ENCODE data around the gene F11R. TPM values are rescaled to one million over a fixed set of nuclear protein-coding genes. Genes with fewer than 3 reads are reported as not detected.
"Not testable (repeated sequence)": the region's sequence is repeated elsewhere in the genome, so short reads cannot be mapped to it uniquely, and the experiment has no call there.

Gene F11R
- total RNA-seq, 2 experiments from 2014 or later = 16.9 to 25.2 TPM

GRCh38 chr1:160951443-160952128, 69.4 kb downstream of the F11R start:
- POLR2A ChIA-PET = no interaction called here
- ATAC-seq (peak; percentile 89), DNase-seq (peak; percentile 85)
- Mint-ChIP-seq H3K9me3 (ENCODE audit: low read depth) (no peaks in the 10 kb centered on the region), H3K27me3 (no peaks in the 10 kb centered on the region), H3K4me1 (peaks cover 3% of the 10 kb centered on the region), H3K4me3 (no peak overlapping the region), H3K27ac (no peak overlapping the region), H3K36me3 (ENCODE audit: low read depth) (no peaks in the 10 kb centered on the region)
- intact Hi-C loops (cut with DNase I, micrococcal nuclease) = loop anchor here (1.0 to 5.0 kb wide), 7 partner anchors 116 to 270 kb away; no protein-coding TSS in a partner anchor
- CTCF ChIA-PET = interaction anchor here (0.6 to 10.6 kb wide), 46 partner anchors 8 to 350 kb away, joined by 3 to 241 read pairs (median 4); partner anchors contain the start of genes CD244 and ITLN1

DNA sequence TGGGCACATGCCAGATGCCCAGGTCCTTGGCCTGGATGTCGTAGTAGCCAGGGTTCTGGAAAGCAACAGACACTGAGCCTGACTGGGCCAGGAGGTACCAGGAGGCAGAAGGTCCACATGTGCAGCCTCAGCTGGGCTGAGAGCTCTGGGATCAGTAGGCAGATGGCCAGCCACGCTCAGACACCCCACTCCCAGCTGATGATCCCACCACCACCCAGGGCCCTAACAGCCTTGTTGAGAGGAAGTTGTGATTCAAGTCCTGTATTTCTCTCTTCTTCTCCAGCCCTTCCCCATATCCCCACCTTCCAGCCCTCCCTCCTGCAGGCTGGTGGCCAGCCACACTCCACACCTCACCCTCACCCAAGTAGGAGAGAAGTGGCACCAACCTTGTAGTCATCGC, 70.3 kb downstream of the F11R start:
- no peak overlapping the region for H3K4me3 Mint-ChIP-seq
- H3K27ac Mint-ChIP-seq = no peak overlapping the region
- no peaks in the 10 kb centered on the region for H3K27me3 Mint-ChIP-seq
- H3K9me3 Mint-ChIP-seq (ENCODE audit: low read depth) = no peaks in the 10 kb centered on the region
- no peak for ATAC-seq
- no peak for DNase-seq
- peaks cover 3% of the 10 kb centered on the region for H3K4me1 Mint-ChIP-seq
- ChIA-PET POLR2A (no interaction called here), CTCF (interaction anchor here (0.5 to 10.6 kb wide), 24 partner anchors 9 to 285 kb away, joined by 3 to 241 read pairs (median 4); partner anchors contain the start of gene ITLN1)
- no peaks in the 10 kb centered on the region for H3K36me3 Mint-ChIP-seq (ENCODE audit: low read depth)
- intact Hi-C loops (cut with DNase I, micrococcal nuclease) = loop anchor here (1.0 to 5.0 kb wide), 6 partner anchors 115 to 268 kb away; no protein-coding TSS in a partner anchor

DNA sequence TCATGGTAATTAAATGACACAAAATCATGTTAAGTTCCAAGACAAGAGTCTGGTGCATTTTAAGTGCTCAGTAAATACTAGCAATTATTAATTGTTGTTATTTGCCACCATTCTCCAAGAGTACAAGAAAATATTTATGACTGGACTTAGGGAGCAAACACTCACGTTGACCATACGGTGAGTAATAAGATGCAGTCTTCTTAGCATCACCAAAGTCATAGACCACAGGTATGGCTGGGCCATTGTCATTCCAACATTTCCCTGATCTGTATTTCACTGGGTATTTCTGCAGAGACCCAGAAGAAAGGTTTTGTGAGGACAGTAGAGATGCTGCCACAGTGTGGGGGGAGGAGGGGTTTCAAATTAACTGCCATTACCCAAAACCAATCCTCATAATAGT, 71.1 kb downstream of the F11R start:
- H3K27me3 Mint-ChIP-seq = no peaks in the 10 kb centered on the region
- intact Hi-C loops (cut with DNase I, micrococcal nuclease) = loop anchor here (2.0 to 5.0 kb wide), 3 partner anchors 173 to 267 kb away; no protein-coding TSS in a partner anchor
- no peak for ATAC-seq
- H3K9me3 Mint-ChIP-seq (ENCODE audit: low read depth) = no peaks in the 10 kb centered on the region
- ChIA-PET CTCF (interaction anchor here (1.1 to 10.6 kb wide), 3 partner anchors 10 to 114 kb away, joined by 3 to 241 read pairs (median 4); no protein-coding TSS in a partner anchor), POLR2A (no interaction called here)
- no peak for DNase-seq
- H3K36me3 Mint-ChIP-seq (ENCODE audit: low read depth) = no peaks in the 10 kb centered on the region
- no peak overlapping the region for H3K27ac Mint-ChIP-seq
- no peak overlapping the region for H3K4me3 Mint-ChIP-seq
- H3K4me1 Mint-ChIP-seq = peaks cover 3% of the 10 kb centered on the region

DNA sequence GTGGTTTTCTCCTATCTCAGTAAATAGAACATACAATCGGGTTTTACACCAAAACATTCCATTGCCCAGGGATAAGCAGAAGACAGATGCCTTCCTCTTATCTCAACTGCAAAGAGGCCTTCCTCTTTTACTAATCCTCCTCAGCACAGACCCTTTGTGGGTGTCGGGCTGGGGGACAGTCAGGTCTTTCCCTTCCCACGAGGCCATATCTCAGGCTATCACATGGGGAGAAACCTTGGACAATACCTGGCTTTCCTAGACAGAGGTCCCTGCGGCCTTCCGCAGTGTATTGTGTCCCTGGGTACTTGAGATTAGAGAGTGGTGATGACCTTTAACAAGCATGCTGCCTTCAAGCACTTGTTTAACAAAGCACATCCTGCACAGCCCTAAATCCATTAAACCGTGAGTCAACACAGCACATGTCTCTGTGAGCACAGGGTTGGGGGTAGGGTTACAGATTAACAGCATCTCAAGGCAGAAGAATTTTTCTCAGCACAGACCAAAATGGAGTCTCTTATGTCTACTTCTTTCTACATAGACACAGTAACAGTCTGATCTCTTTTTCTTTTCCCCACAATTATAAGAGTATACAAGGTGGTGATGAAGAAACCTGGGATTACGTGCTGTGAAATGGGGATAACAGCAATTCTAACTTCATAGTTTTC, 71.6 kb downstream of the F11R start:
- H3K4me3 Mint-ChIP-seq; POLR2A ChIA-PET; H3K4me1 Mint-ChIP-seq; H3K36me3 Mint-ChIP-seq (ENCODE audit: low read depth); ATAC-seq; DNase-seq; H3K27ac Mint-ChIP-seq; intact Hi-C loops (cut with DNase I, micrococcal nuclease); H3K27me3 Mint-ChIP-seq; H3K9me3 Mint-ChIP-seq (ENCODE audit: low read depth): not testable (repeated sequence)
- CTCF ChIA-PET = interaction anchor here (1.6 kb wide), 1 partner anchor 9 kb away, joined by 3 read pairs; no protein-coding TSS in a partner anchor

GRCh38 chr1:160947174-160947759, 73.7 kb downstream of the F11R start:
- POLR2A ChIA-PET; H3K36me3 Mint-ChIP-seq (ENCODE audit: low read depth); CTCF ChIA-PET; H3K27ac Mint-ChIP-seq; H3K9me3 Mint-ChIP-seq (ENCODE audit: low read depth); H3K4me3 Mint-ChIP-seq; H3K27me3 Mint-ChIP-seq; DNase-seq; H3K4me1 Mint-ChIP-seq; intact Hi-C loops (cut with DNase I, micrococcal nuclease); ATAC-seq: not testable (repeated sequence)

- H3K27me3 Mint-ChIP-seq; H3K9me3 Mint-ChIP-seq (ENCODE audit: low read depth); DNase-seq; H3K36me3 Mint-ChIP-seq (ENCODE audit: low read depth); POLR2A ChIA-PET; H3K4me1 Mint-ChIP-seq; ATAC-seq; H3K4me3 Mint-ChIP-seq; intact Hi-C loops (cut with DNase I, micrococcal nuclease); H3K27ac Mint-ChIP-seq: not testable (repeated sequence)
- CTCF ChIA-PET = interaction anchor here (0.9 to 2.5 kb wide), 5 partner anchors 9 to 345 kb away, joined by 3 to 13 read pairs (median 5); partner anchors contain the start of genes ITLN1 and ITLN2
Observed at GRCh38 chr1:160945881-160946280, 75.1 kb downstream of the F11R start.

Other genes with a start within 250 kb of the F11R start
- gene LY9, start 225.0 kb downstream of the F11R start, total RNA-seq = 10 to 100 TPM in 1 of 2 experiments, 1 to 10 TPM in 1; 10.0 to 11.0 TPM
- under 1 TPM; 0.14 to 0.25 TPM for gene CD244, start 158.3 kb downstream of the F11R start, total RNA-seq
- not detected for gene ITLN1, start 136.0 kb downstream of the F11R start, total RNA-seq
- gene ITLN2, start 66.3 kb downstream of the F11R start, total RNA-seq = not detected
- gene TSTD1, start 17.8 kb upstream of the F11R start, total RNA-seq = 10 to 100 TPM; 26.0 to 42.8 TPM
- gene USF1, start 24.8 kb upstream of the F11R start, total RNA-seq = 10 to 100 TPM; 34.5 to 42.8 TPM
- 100 to 1,000 TPM; 125 to 165 TPM for gene ARHGAP30, start 48.7 kb upstream of the F11R start, total RNA-seq
- gene NECTIN4, start 68.4 kb upstream of the F11R start, total RNA-seq = not detected
- under 1 TPM; 0.39 to 0.50 TPM for gene KLHDC9, start 77.2 kb upstream of the F11R start, total RNA-seq
- 100 to 1,000 TPM; 108 to 136 TPM for gene PFDN2, start 96.9 kb upstream of the F11R start, total RNA-seq
- gene NIT1, start 97.0 kb upstream of the F11R start, total RNA-seq = 10 to 100 TPM; 58.2 to 62.1 TPM
- gene DEDD, start 111.5 kb upstream of the F11R start, total RNA-seq = 10 to 100 TPM; 33.9 to 44.9 TPM
- 10 to 100 TPM; 89.2 to 98.6 TPM for gene UFC1, start 132.8 kb upstream of the F11R start, total RNA-seq
- 10 to 100 TPM; 25.1 to 32.0 TPM for gene USP21, start 138.3 kb upstream of the F11R start, total RNA-seq
- gene PPOX, start 145.3 kb upstream of the F11R start, total RNA-seq = 10 to 100 TPM; 21.5 to 28.8 TPM
- gene B4GALT3, start 156.4 kb upstream of the F11R start, total RNA-seq = 10 to 100 TPM; 40.5 to 51.8 TPM
- gene ADAMTS4, start 177.9 kb upstream of the F11R start, total RNA-seq = under 1 TPM; 0.40 to 0.71 TPM
- gene NDUFS2, start 181.2 kb upstream of the F11R start, total RNA-seq = 10 to 100 TPM; 71.8 to 92.0 TPM
- 1 to 10 TPM in 1 of 2 experiments, under 1 TPM in 1; 0.98 to 2.2 TPM for gene FCER1G, start 194.1 kb upstream of the F11R start, total RNA-seq
- gene APOA2, start 202.5 kb upstream of the F11R start, total RNA-seq = not detected
- gene TOMM40L, start 204.9 kb upstream of the F11R start, total RNA-seq = 10 to 100 TPM; 12.3 to 13.2 TPM
- not detected for gene NR1I3, start 217.1 kb upstream of the F11R start, total RNA-seq
- gene PCP4L1, start 237.6 kb upstream of the F11R start, total RNA-seq = under 1 TPM; 0.21 to 0.27 TPM